H54 (cell line): ENCODE results near the gene TMUB1.

Experiments
- DNase-seq: peaks from one replicate; pipeline ENCODE4 v3.0.0; 2011; ENCODE audit warnings: low spot score, mixed read lengths; ENCODE audit not compliant: insufficient read length
- FAIRE-seq: peaks from 3 replicates; lab custom pipeline; 2011; peaks lifted over from hg19 to GRCh38; lab: Jason Lieb, UNC
- POLR2A ChIP-seq: IDR thresholded peaks from 2 replicates; pipeline ENCODE4 v1.6.1; 2011; ENCODE audit warnings: low read depth, mild to moderate bottlenecking, low read length

The TMUB1 gene

GRCh38 chr7:151124899-151125399 lies 41.7 kb upstream of the TMUB1 start:
- TF ChIP-seq POLR2A = no peak
- FAIRE-seq (no peak), DNase-seq (no peak)

- no peak for TF ChIP-seq POLR2A
- FAIRE-seq = no peak
- no peak for DNase-seq
These were observed 41.2 kb upstream of the TMUB1 start for GRCh38 chr7:151124481-151124880.

DNA sequence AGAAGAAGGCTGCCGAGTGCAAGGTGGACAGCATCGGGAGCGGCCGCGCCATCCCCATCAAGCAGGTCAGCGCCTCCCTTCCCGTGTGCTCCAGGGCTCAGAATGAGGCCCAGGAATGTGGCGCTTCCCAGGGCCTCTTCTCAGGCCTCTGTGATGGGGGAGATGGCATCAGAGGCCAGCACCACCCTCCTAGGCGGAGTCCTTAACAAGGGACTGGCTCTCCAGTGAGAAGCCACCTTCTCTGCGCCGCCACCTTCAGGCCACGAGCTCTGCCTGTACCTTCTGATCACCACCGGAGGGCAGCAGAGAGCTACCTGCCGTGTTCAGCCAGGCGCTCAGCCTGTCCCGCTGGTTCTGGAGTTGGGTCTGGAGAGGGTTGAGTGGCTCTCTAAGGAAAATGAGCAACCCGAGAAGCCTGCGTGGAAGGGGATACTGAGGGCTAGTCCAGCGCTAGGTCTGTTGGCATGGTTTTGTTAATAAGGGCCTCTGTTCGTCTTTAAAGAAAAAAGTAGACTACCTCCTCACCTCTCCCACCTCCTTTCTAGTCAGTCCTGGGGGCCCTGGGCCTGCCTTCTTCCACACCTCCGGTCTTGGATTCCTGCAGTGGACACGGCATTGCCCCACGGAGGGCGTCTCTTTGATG lies 40.6 kb upstream of the TMUB1 start:
- 0 out of 2 replicates have a peak, but pooled peaks have one; percentile 12 for TF ChIP-seq POLR2A
- peak; percentile 76 for FAIRE-seq
- DNase-seq = peak; percentile 99

- TF ChIP-seq POLR2A = no peak
- FAIRE-seq (no peak), DNase-seq (no peak)
These were observed 40.0 kb upstream of the TMUB1 start for GRCh38 chr7:151123158-151123821.

DNA sequence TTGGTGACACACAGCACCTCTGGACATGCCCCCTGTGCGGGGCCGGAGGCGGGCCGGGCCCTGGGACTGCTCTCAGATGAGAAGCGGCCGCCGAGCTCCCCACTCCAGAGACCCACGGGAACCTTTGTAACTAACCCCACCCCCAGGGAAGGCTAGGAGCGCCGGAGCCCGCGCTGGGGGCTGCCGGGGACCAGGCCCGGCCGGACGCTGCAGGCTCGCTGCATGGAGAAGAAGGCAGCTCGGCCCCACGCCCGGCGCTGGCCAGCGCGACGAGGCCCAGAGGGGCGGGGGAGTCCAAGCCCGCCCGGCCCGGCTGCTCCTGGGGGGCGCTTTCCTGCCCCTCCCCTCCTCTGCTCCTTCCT lies 39.5 kb upstream of the TMUB1 start:
- no peak for DNase-seq
- FAIRE-seq = no peak
- TF ChIP-seq POLR2A = no peak

- no peak for TF ChIP-seq POLR2A
- FAIRE-seq (no peak), DNase-seq (no peak)
These were observed 39.0 kb upstream of the TMUB1 start for GRCh38 chr7:151122276-151122675.

DNA sequence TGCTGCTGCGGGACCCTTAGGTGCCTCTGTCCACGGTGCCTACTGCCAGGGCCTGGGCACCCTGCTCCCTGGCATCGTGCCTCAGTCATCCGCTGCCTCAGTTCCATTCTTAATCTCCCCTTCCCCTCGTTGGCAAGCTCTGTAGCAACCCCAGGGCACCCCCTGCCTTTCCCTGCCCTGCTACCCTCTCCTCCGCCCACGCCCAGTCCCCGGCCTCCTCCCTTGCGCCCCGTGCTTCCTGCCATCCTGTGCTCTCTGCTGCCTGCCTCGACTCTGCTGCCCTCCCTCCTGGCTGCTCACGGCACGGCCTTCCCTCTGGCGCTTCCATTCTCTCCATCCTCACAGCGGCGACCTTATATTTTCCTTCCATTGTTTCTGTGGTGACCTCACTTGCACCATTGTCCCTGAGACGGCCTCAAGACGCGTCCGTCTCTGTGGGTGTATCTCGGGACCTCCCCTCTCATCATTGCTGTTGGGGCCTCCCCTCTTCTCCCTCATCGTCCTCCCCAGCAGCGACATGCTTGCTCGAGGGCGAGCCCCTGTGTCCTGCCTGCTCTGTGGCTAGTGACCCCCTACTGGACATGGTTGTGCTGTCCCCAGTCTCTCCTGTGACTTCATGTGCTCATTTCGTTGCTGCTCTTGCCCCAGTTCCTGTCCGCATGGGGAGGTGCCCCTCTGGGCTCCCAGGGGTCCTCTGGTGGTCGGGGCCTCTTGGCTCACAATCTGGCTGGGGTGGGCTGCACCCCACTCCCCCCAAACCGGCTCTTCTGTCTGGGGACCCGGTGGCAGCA lies 38.3 kb upstream of the TMUB1 start:
- no peak for DNase-seq
- no peak for FAIRE-seq
- TF ChIP-seq POLR2A = no peak

GRCh38 chr7:151120896-151121295 lies 37.6 kb upstream of the TMUB1 start:
- TF ChIP-seq POLR2A = no peak
- FAIRE-seq = no peak

DNA sequence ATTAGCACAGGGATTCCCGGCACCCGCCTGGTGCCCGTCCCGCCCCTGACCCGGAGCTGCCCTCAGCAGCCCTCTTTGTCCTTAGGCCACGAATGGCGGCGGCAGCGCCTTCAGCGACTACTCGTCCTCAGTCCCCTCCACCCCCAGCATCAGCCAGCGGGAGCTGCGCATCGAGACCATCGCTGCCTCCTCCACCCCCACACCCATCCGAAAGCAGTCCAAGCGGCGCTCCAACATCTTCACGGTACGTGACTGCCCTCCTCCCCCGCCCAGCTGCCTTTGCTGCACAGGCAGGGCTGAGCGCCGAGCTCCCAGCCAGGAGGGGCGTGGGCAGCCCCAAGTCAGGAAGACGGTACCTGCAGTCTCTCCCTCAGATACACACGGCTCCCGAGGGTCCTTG lies 36.6 kb upstream of the TMUB1 start:
- TF ChIP-seq POLR2A = no peak
- DNase-seq (no peak), FAIRE-seq (no peak)

More at GRCh38 chr7:151120896-151121295, 37.6 kb upstream of the TMUB1 start:
- no peak for DNase-seq

- TF ChIP-seq POLR2A = no peak
- FAIRE-seq = no peak
- DNase-seq = no peak
These were observed 35.7 kb upstream of the TMUB1 start for GRCh38 chr7:151119055-151119415.

GRCh38 chr7:151118108-151119054 lies 35.1 kb upstream of the TMUB1 start:
- FAIRE-seq = no peak
- TF ChIP-seq POLR2A = no peak
- DNase-seq = no peak

- no peak for DNase-seq
These were observed 34.3 kb upstream of the TMUB1 start for GRCh38 chr7:151117565-151117964.

More at GRCh38 chr7:151117565-151117964, 34.3 kb upstream of the TMUB1 start:
- TF ChIP-seq POLR2A = no peak
- FAIRE-seq = no peak
